Sigmoid colon (tissue), 7 donors: ENCODE results near the gene FAM236D. TPM values are rescaled to one million over a fixed set of nuclear protein-coding genes. Genes with fewer than 3 reads are reported as not detected.

Experiments used
- polyA plus RNA-seq, 3 donors: library from polyadenylated mRNA; stranded (reverse); fragments of 200-250 nt; gene quantifications; one replicate each; pipeline ENCODE4 v1.2.3, GENCODE V29; 2013
- total RNA-seq, 4 donors: library from RNA; depleted of rRNA; stranded (reverse); fragments of >200 nt; gene quantifications; one replicate each; pipeline ENCODE4 v1.1.0, GENCODE V29; 2016
- donor health status: healthy with polysubstance abuse.
- donor health status: Bipolar disorder and iron deficiency.
- donor health status: healthy.

FAM236D gene
- total and polyA plus RNA-seq, 7 donors, result not detected

Other genes with a start within 250 kb of the FAM236D start
- gene HDAC8, start 235.4 kb downstream of the FAM236D start, total RNA-seq, result 10 to 100 TPM; 30.4 to 44.0 (median 36.7) TPM
- gene HDAC8, start 235.4 kb downstream of the FAM236D start, polyA plus RNA-seq, result 10 to 100 TPM; 13.2 to 19.2 (median 18.0) TPM
- 1 to 10 TPM; 4.6 to 9.7 (median 7.0) TPM for gene PHKA1, start 93.9 kb downstream of the FAM236D start, total RNA-seq
- gene PHKA1, start 93.9 kb downstream of the FAM236D start, polyA plus RNA-seq, result 1 to 10 TPM in 2 of 3 donors, under 1 TPM in 1; 0.92 to 2.0 (median 1.2) TPM
- 1 to 10 TPM in 1 of 4 donors, not detected in 3; 1.7 TPM for gene DMRTC1B, start 31.3 kb downstream of the FAM236D start, total RNA-seq
- gene DMRTC1B, start 31.3 kb downstream of the FAM236D start, polyA plus RNA-seq, result under 1 TPM in 1 of 3 donors, not detected in 2; 0.36 TPM
- not detected for gene FAM236B, start 25.6 kb downstream of the FAM236D start, total RNA-seq
- not detected for gene FAM236B, start 25.6 kb downstream of the FAM236D start, polyA plus RNA-seq
- gene FAM236C, start 104.4 kb upstream of the FAM236D start, total RNA-seq, result not detected
- gene FAM236C, start 104.4 kb upstream of the FAM236D start, polyA plus RNA-seq, result not detected
- gene FAM236A, start 130.0 kb upstream of the FAM236D start, total RNA-seq, result not detected
- gene FAM236A, start 130.0 kb upstream of the FAM236D start, polyA plus RNA-seq, result not detected
- gene DMRTC1, start 135.6 kb upstream of the FAM236D start, total RNA-seq, result under 1 TPM in 1 of 4 donors, not detected in 3; 0.55 TPM
- under 1 TPM in 1 of 3 donors, not detected in 2; 0.48 TPM for gene DMRTC1, start 135.6 kb upstream of the FAM236D start, polyA plus RNA-seq
- gene PABPC1L2B, start 194.7 kb upstream of the FAM236D start, total RNA-seq, result not detected
- gene PABPC1L2B, start 194.7 kb upstream of the FAM236D start, polyA plus RNA-seq, result under 1 TPM in 1 of 3 donors, not detected in 2; 0.03 TPM